8988T (cell line): ENCODE data around the gene KYNU.
"Not testable (repeated sequence)": the region's sequence is repeated elsewhere in the genome, so short reads cannot be mapped to it uniquely, and the experiment has no call there.

ENCODE experiments used
- DNase-seq: peaks from one replicate; pipeline ENCODE4 v3.0.0; 2011

Gene KYNU

DNA sequence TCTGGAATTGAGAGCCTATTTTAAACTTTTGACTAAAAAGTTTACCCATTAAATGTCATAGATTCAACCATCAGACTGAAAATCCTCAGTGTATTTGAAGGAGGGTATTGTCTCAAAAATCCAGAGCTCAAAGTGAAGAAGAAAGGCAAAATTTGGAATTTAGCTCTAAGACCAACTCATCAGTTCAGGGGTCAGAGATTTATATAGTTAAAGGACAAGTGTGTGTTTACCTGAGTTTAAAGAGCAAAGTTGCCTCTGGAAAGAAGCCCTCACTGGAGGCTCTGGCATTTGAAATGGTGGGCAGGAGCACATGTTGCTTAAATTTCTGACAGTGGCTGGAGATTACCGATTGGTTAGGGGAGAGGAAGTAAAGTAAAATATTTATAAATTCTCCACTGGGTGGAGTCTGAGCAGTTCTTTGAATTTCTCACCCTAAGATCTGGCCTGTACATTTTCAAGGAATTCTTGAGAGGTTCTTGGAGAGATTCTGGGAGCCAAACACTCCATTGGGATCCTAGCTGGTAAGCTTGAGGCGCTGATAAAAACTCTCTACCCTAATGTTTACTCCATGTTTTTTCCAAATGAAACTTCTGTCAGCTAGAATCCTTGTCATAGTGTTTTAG lies at the start of gene KYNU:
TSS of gene KYNU (plus strand) at position 449 of the 623 bp plus-strand sequence. CDS start 7,704 bp downstream, outside the sequence.
- DNase-seq: no peak

DNA sequence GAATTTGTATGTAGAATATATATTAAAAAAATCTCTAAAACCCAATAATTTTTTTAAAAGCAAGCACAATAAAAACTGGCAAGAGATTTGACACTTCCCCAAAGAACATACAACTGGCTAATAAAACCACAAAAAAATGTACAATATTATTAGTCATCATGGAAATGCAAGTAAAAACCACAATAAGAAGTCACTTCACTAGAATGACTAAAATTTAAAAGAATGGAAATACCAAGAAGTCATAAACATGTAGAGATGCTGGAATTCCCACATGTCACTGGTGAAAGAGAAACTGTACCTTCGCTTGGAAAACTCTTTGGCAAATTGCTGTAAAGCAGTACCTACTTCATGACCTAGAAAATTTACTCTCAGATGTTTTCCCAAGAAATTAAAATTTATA lies 43.4 kb upstream of the KYNU start:
- DNase-seq: no peak

DNA sequence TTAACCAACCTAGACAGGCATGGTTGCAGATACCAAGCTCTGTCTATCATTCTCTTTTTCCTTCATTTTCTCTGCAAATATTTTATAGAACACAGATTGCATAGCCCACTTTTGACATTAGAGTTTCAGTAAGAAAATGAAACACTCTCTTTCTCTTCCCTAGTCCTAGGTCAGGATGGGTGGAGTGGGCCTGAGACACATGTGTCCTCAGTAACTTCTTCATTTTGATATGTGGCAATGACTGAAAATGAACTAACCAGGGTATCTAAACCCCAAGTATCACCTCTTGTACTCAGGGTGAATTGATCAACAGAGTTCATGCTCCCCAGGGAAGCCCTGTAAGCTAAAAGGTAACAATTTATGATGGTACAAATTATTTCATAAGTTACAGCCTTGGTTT lies 37.0 kb upstream of the KYNU start:
- no peak for DNase-seq

DNA sequence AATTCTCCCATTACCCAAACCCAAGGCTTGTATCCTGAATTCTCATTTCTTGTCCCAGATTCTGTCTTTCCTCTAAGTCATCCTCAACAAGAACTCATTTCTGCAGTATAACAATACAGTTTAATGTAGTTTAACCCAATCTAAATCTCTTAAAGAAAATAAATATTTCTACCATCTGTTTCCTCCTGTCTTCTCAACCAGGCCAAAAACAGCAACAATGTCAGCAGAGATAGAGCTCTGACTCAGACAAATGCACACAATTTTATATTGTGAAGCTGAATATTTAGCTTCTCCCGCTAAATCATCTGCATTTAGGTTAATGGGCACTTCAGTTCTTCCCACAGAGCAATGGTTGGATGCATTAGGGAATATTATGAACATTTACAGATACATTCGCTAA lies 35.7 kb upstream of the KYNU start:
- no peak for DNase-seq

DNA sequence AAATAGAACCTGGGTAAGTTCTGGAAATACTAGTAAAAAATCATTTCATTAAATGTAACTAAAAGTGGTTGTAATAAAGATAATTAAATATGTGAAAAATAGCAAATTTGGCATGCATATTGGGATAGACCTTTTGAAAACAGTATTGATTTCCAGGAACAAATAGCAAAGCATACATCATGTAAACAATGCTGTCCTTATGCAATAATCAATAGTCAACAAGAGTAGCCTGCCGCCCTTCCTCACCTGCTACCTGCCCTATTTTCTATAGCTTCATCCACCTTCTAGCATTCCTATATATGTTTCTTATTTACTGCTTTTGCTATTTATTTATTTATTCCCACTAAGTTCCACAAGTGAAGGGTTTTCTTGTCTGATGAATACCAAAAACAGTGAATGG lies 35.1 kb upstream of the KYNU start:
- DNase-seq: no peak

DNA sequence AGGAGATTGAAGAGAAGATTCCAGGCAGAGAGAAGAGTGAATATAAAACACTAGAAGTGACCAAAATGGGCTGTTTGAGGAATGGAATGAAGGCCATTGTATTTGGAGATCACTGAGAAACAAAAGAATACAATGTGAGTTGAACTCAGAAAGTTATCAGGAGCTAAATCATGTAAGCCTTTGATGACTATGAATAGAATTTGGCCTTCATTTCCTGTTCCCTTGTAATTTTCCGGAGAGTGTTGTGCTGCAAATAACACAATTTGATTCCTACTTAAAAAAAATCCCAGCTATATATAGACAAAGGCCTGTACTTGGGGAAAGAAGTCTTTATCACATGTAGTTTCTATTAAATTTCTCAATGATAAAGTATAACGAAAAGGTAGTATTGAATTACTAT lies 33.7 kb upstream of the KYNU start:
- DNase-seq: no peak

DNA sequence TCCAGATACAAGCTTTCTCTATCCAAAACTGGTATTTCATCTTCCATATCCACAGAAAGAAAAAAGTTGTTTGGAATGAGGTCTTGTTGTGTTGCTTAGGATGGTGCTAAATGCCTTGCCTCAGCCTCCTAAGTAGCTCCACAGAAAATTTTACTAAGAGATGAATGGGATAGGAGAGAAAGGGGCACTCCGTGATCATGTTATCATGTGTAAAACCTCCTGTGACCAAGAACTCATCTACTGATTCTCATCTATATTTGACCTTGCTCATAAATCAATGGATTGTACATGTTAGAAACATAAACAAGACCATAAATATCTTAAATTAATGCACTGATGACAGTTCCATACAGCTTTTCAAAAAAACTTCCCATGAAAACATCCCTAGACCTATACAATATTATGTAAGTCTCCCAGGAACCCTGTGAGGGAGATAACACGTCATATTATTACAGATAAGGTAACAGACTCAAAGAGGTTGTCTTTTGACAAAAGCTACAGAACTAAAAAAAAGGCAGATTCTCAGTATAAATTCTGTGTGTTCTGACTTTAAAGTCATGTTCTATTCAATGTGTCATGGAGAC lies 29.3 kb upstream of the KYNU start:
- no peak for DNase-seq

DNA sequence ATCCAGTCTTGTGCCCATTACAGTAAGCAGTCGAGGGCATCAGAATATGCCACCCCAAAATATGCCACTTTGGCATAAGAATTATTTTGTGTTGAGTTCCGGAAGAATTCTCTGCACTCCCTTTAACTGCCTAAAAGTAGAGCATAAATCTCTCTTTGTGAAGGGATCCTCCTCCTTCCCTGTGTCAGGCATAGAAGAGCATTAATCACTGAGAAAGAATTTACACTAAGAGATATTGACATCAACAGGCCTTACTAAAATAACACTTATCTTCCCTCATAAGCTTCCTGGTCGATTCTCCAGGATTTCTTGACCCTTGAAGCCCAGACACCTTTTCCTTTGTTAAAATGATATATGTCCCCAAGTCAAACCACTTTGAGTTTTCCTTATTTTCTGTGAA lies 27.6 kb upstream of the KYNU start:
- DNase-seq: no peak

DNA sequence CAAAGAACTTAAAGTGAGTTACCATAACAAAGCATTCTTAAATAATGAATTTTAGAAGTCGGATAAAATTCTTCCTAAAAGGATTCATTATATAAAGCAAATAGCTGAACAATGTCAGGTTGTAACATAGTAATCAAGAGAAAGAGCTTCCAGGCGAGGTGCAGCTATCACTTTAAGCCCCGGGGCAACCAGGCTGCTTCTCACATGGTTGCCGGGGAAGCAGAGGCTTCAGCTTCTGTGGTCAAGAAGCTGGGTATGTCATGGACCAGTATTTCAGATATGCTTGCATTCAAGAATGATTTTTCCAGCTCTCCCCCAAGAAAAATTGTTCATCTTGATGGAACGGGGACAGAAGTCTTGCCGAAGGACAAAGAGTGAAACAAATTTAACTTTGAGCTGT lies 23.6 kb upstream of the KYNU start:
- DNase-seq: no peak

DNA sequence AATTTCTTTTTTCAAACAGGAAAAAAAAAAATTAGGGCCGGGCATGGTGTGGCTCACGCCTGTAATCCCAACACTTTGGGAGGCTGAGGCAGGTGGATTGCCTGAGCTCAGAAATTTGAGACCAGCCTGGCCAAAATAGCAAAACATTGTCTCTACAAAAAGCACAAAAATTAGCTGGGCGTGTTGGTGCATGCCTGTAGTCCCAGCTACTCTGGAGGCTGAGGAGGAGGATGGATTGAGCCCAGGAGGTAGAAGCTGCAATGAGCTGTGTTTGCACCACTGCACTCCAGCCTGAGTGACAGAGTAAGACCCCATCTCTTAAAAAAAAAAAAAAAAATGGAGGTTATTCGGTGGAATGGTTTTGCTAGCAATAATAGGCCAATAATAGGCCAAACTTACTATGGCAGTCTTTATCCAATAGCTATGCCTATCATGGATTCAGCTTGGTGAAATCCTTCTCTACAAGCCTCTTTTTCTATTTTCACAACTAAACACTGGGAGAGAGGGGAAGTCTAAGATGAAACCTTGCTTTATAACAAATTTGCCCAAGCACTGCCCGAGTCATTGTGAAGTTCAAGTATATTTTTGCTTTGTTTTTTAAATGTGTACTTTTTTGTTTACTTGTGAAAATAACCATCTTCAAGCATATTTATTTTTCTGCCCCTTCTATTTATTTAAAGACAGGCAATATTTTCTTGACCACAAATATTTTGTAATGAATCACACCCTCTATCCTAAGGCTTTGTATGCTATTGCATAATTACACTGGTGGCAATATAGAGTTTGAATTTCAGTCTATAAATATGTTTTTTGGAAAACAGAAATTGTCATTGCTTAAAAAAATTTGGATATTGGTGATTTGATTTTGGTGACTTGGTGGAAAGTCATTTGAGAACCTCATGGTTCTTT lies 20.0 kb upstream of the KYNU start:
- no peak for DNase-seq

DNA sequence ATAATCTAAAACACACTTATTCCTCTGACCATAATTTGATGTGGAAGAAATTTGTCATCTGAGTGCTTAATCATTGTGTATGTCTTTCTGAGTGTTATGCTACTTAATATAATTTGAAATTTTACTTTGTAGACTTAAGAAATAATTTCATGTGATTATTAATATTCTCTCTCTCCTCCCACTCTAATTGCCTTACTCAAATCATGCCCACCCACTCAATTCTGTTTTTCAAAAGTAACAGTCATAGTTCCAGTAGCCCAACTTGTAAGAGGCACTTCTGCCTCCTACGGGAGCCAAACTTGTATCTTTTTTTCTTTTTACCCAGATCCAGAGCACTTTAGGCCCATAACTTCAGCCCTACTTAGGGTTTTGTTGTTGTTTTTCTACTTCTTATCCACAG lies 18.5 kb upstream of the KYNU start:
- DNase-seq: no peak

DNA sequence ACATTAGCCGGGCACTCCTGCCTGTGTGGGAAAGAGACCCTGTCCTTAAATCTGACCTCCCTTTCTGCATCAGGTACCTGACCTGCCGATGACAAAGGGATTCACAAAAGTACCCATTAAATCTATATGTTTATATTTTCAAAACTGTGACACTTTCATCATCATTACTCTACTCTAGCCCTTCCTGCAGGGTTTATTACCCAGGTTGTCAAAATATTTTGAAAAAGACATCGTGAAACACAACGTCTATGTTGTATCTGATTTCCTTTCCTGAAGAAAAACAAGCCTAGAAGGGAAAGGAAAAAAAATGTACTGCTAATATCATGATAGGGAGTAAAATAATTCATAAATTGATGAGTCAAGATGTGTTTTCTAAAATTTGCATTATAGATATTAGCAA lies 15.2 kb upstream of the KYNU start:
- DNase-seq: no peak

DNA sequence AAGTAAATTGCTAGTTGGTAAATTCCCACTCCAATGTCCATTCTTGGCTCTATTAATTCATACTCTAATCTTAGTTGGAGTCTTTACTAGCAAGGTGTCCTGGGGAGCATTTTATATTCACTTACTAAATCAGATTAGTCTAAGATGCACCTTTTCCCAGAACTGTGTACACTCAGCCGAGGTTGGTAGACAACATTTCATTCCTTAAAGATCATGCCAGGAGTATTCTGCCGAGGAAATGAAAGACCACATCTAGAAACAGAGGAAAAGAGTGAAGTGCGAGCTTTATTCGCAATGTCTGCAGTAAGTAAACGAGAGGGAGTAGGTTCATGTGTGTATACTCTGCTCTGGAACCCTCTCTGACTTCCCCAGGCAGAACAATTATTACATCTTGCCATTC lies 14.6 kb upstream of the KYNU start:
- no peak for DNase-seq

DNA sequence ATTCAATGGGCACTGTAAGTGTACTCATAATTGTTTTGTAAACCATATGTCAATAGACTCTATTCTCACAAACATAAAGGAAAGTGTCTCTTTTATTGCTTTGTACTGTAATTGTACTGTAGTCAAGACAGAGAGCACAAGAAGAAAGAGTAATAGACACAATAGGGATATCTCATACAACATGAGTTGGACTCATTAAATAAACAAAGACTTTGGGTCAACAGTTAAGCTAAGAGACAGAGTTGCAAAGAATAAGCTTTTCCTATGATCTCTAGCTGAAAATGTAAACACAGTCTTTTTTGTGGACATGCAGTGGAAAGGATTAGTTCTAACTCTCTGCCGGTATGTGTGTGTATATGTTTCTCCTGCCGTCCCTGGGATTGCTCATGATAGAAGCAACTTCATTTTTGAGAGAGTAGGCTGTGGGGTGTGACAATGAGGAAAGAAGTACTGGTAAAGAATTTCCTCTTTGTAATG lies 13.9 kb upstream of the KYNU start:
- DNase-seq: no peak

DNA sequence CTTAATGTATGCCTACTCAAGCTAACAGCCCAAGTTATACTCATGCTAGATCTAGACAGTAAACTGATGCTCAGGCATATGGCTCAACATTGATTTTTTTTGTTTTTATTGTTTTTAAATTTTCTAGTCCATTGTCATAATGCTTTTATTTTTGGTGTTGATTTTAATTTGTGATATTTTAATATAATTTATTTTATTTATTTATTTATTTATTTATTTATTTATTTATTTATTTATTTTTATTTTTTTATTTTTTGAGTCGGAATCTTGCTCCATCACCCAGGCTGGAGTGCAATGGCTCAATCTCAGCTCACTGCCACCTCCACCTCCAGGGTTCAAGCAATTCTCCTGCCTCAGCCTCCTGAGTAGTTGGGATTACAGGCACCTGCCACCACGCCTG lies 12.9 kb upstream of the KYNU start:
- not testable (repeated sequence) for DNase-seq

DNA sequence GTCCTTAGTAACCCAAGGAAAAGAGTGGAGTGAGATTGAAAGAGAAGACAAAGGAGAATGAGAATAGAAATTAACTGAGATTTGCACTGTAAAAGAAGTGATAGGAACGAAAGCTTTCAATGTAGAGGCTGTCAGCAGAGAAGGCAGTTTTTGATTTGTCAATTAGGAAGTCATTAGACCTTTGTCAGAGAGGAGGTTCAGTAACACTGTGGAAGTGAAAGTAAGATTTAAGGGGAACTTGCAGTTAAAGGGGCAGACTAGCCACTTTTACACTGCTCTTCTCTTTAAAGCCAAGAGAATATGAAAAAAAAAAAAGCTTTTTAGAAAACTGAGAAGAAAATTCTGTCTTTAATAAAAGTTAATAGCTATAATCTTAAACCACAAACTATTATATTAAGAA lies 11.5 kb upstream of the KYNU start:
- DNase-seq: no peak

DNA sequence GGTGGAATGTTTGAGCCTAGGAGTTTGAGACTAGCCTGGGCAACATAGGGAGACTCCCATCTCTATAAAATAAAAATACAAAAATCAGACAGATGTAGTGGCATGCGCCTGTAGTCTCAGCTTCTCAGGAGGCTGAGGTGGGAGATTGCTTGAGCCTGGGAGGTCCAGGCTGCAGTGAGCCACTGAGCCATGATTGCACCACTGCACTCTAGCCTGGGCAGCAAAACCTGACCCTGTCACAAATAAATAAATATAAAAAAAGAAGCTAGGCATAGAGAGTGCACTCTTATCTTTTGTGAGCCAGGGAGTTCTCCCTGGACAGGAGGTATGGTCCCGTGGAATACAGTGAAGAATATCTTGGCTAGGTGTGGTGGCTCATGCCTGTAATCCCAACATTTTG lies 11.0 kb upstream of the KYNU start:
- DNase-seq: no peak

DNA sequence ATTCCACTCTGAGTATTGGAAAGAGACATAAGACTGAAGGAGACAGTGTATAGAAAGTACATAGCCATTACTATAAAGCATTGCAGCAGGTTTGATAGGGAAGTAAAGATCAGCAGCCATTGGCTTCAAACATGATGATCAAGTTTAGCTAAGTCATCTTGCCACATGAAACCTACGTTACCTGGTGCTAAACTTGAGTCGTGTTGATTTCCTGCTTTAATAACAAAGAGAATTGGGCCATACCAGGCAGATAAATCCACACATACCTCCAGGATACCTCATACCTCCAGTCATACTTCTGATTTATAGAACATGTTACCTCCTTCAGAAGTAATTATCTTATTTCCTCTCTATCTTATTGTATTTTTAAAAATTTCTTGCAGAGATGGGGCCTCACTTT lies 10.3 kb upstream of the KYNU start:
- DNase-seq: no peak

DNA sequence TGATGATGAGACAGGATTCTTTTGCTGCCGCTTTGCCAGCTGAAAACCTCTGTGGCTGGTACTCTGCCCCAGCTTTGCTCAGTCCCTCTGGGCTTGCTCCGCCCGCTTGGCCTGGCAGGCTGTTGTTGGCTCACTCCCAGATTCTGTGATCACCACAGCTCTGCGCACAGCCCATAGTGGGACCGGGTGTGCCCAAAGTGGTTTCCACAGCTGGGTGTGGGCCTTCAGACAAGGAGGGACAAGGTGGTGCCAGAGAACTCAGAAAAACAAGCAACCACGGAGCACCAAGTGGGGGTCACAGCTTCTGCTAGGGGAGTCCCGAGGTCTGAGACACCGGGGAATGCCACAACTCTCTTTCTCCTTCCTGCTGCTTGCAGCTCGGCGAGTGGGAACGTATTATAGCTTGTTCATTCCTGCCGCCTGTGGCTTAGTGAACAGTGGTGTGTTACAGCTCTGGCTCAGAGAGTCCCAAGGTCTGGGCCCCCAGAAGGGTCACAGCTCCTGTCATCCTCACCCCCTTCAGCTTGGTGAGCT lies 9.2 kb upstream of the KYNU start:
- no peak for DNase-seq

DNA sequence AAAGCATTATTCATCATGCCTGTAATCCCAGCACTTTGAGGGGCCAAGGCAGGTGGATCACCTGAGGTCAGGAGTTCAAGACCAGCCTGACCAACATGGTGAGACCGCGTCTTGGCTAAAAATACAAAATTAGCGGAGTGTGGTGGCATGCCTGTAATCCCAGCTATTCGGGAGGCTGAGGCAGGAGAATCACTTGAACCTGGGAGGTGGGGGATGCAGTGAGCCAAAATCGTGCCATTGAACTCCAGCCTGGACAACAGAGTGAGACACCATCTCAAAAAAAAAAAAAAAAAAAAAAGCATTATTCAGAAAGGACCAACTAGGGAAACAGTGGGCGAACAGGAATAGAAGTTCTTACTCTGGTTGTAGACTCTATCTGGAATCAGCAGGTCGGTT lies 8.4 kb upstream of the KYNU start:
- not testable (repeated sequence) for DNase-seq

DNA sequence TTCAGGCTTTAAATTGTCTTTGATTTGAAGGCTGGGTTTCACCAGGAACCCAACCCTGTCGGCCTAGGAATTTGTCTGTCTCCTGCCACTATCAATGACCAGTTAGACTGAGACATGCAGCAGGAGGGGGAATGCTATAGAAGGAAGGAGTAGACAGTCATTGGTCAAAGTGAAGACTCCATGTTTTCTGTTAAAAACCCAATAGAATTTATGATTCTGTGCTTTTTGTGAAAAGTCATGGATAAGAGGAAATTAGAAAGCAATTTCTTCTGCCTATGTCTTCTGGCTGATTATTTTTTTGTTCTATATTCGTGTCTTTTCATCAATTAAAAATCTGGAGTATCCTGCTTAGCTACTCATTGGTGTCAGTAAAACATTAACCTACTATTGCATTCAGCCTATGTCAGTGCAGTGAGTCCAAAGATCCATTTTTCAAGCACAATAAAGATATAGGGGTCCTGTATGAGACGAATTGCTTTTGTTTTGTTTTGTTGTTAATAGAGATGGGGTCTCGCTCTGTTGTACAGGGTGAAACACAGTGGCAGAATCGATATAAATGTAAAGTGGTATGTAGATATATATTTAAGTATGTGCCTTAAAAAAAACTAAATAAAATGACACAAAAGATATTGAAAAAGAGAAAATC lies 7.9 kb upstream of the KYNU start:
- no peak for DNase-seq

DNA sequence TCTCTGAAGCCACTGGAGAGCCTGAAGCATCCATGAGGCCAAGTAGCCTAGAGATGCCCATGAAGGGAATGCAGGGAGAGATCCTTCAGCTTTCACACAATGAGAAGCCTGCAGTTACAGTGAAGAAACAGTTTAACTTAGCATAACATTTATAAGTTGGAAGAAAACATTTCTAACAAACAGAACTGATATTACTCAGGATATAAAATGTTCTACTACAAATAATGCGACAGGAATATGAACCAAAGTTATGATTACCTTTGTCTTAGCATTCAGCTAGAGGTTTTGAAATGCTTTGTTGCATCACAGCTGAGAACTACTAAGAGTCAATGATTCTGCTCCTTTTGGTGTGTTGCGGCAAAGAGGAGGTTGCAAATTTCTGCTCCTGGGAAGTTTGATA lies 6.9 kb upstream of the KYNU start:
- DNase-seq: no peak

DNA sequence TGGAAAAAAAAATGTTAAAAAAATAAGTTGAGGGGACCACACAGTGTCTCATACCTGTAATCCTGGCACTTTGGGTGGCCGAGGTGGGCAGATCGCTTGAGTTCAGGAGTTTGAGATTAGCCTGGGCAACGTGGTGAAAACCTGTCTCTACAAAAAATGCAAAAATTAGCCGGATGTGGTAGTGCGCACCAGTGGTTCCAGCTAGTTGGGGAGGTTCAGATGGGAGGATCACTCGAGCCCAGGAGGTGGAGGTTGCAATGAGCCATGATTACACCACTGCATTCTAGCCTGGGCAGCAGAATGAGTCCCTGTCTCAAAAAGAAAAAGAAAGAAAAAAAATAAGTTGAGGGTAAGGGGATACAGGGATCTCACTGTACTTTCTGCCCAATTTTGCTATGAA lies 6.1 kb upstream of the KYNU start:
- no peak for DNase-seq
